GM19328 (cell line): ENCODE data around the gene STYXL1.
"Not testable (repeated sequence)": the region's sequence is repeated elsewhere in the genome, so short reads cannot be mapped to it uniquely, and the experiment has no call there.

ENCODE experiments used
- ATAC-seq: cut with Tn5 transposase; IDR thresholded peaks from one replicate; pipeline ENCODE4 v1.9.1; 2021; ENCODE audit warnings: mild to moderate bottlenecking, moderate library complexity; ENCODE audit not compliant: unreplicated experiment

STYXL1 gene

DNA sequence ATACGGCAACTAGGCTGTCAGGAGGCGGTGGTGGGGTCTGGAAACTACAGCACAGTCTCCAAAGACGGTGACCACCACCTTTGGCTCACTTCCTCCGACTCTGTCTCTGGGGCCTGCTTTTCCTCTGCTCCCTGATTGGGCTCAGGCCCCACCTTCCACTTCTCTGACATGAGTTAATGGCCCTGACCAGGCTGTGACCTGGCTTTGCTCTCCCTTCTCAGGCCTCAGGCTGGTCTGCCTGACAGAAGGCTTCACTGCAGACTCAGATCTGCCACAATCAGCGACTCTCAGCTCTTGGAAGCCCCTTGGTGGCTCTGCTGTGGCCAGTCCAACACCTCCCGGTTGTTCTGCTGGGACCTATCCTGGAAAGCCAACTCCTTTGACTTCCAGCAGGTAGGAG, 7.7 kb downstream of the STYXL1 start:
- no peak for ATAC-seq

DNA sequence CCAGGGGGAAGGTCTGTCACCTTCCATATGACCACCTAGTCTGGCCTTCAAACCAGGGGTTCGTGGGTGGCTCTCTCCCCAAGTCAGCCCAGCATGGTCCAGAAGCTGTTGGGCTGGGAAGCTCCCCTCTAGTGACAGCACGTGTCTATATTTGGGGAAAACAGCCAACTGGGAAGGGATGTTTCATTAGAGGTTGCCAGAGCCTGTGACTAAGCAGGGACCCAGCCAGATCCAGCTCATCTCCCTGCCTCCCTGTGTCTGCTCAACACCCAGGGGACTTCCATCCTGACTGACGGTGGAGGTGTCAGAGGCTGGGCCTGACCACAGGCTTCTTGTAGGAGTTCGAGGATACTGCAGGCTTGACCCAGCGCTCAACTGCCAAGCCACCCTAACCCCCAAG, 10.5 kb downstream of the STYXL1 start:
- no peak for ATAC-seq

DNA sequence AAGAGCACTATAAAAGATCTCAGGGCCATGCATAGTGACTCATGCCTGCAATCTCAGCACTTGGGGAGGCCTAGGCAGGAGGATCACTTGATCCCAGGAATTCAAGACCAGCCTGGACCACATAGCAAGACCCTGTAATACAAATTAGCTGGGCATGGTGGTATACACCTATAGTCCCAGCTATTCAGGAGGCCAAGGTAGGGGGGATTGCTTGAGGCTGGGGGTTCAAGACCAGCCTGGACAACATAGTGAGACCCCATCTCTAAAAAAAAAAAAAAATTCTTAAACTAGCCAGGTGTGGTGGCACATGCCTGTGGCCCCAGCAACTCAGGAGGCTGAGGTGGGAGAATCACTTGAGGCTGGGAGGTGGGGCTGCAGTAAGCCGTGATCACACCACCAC, 15.8 kb downstream of the STYXL1 start:
- ATAC-seq = no peak

DNA sequence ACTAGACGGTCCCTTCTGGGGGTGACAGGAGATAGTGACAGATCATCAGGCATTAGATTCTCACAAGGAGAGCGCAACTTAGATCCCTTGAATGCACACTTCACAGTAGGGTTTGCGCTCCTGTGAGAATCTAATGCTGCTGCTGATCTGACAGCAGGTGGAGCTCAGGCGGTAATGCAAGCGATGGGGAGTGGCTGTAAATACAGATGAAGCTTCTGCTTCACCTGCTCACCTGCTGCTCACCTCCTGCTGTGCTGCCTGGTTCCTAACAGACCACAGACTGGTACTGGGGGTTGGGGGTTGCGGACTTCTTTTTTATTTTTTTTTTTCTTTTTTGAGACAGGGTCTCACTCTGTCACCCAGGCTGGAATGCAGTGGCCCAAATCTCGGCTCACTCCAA, 18.1 kb downstream of the STYXL1 start:
- not testable (repeated sequence) for ATAC-seq

DNA sequence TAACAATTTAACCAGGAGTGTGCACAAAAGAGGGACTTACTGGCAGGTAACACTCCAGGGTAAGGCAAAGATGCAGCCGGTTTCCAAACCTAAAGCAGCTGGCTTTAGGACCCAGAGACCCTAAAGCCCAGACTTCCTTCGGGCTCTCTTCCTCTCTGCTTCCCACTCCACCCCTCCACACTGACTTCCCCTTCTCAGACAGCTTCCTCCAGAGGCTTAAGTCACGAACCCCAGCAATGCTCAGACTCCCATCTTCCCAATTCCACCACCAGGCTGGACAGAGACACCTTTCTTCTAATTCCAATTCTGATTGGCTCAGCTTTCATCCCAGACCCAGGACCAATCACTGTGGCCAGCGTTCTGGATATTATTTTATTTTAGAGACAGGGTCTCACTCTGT, 24.8 kb downstream of the STYXL1 start:
- no peak for ATAC-seq

DNA sequence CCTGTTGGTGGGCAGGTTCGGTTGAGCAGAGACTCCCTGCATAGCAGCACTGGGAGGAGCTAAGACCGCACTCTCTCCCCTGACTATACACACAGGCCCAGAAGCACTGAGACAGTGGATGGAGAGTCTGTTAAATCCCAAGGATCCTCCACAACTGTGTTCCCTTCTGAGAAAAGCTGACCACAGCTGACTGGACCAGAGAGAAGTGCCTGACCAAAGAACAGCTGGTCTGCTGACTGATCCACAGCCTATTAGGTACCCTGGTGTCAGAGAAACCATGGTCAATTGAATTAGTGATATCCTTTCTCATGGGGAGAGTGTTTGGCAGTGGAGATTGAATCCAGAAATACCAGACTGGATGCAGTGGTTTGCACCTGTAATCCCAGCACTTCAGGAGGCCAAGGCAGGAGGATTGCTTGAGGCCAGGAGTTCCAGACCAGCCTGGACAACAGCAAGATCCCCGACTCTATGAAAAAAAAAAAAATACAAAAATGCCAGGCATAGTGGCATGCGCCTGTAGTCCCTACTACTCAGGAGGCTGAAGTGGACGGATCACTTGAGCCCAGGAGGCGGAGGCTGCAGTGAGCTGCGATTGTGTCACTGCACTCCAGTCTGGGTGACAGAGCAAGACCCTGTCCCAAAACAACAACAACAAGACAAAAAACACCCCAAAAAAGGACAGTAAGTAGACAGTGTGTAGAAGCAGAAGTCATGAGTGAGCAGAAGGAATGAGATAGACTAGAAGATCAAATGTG, 25.6 kb downstream of the STYXL1 start:
- no peak for ATAC-seq

DNA sequence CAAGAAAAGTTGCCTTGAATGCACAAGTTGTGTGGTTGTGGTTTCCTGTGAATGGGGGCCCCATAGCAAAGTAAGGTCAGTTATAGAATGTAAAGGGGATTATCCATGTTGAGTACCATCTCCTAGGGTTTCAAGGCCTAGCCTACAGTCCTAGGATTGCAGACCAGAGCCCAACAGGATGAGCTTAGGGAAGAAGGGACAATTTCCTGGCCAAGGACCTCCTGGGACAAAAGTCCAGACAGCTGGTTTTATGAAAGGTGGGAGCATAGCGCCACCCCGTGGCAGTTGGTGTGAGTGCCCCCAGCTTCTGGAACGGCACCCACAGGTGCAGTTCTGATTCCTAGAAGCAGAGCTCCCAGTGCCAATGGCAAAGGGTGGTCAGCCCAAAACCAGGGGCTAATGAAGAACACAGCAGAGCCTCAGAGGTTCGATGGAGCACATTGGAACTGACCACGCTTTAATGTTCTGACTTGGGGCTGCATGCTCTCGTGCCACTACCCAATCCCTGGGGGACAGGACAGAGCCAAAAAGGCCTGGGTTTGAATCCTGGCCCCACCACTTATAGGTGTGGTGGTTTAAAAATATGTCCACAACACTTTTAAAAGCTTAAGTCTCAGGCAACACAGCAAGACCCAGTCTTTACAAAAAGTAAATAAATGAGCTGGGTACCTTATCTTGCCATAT, 27.6 kb downstream of the STYXL1 start:
- ATAC-seq = no peak

DNA sequence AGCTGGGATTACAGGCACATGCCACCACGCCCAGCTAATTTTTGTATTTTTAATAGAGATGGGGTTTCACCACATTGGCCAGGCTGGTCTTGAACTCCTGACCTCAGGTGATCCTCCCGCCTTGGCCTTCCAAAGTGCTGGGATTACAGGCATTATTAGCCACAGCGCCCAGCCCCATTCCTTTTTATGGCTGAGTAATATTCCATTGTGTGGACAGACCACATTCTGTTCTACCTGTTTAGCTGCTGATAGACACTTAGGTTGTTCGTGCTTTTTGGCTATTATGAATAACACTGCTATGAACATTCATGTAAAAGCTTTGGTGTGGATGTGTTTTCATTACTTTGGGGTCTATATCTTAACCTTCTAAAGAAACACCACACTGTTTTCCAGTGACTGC, 29.3 kb downstream of the STYXL1 start:
- not testable (repeated sequence) for ATAC-seq

DNA sequence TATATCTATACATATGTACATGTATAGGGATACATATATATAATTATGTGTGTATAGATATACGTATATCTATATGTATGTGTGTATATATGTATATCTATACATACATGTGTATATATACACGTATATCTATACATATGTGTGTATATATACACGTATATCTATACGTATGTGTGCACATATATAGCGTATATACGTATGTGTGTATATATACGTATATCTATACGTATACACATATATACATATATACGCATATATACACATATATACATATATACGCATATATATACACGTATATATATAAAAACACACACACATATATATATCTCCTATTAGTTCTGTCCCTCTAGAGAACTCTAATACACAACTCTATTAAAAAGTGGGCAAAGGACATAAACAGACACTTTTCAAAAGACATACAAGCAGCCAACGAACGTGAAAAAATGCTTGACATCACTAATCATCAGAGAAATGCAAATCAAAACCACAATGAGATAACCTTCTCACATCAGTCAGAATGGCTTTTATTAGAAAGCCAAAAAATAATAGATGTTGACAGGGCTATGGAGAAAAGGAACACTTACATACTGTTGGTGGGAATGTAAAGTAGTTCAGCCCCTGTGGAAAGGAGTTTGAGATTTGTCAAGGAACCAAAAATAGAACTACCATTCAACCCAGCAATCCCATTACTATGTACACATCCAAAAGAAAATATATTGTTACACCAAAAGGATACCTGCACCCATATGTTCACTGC, 31.4 kb downstream of the STYXL1 start:
- no peak for ATAC-seq

DNA sequence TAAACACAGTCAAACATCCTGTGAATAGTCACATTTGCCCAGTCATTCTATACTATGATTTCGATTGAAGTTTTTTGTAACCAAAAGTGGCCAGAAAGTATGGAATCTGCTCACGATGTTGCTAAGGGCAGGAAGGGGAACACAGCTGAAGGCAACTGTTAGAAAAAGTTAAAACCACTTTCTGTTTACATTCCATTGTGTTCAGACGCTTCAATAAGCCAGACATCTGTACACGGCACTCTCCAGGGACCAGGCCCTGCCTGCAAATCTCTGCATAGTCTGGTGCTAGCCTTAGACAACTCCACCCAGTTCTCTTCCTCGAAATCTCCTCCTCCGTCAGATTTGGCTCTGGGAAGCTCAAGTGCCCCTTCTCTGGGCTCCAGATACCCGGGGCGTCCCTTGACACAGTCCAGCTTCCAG, 36.3 kb downstream of the STYXL1 start:
- ATAC-seq = no peak

DNA sequence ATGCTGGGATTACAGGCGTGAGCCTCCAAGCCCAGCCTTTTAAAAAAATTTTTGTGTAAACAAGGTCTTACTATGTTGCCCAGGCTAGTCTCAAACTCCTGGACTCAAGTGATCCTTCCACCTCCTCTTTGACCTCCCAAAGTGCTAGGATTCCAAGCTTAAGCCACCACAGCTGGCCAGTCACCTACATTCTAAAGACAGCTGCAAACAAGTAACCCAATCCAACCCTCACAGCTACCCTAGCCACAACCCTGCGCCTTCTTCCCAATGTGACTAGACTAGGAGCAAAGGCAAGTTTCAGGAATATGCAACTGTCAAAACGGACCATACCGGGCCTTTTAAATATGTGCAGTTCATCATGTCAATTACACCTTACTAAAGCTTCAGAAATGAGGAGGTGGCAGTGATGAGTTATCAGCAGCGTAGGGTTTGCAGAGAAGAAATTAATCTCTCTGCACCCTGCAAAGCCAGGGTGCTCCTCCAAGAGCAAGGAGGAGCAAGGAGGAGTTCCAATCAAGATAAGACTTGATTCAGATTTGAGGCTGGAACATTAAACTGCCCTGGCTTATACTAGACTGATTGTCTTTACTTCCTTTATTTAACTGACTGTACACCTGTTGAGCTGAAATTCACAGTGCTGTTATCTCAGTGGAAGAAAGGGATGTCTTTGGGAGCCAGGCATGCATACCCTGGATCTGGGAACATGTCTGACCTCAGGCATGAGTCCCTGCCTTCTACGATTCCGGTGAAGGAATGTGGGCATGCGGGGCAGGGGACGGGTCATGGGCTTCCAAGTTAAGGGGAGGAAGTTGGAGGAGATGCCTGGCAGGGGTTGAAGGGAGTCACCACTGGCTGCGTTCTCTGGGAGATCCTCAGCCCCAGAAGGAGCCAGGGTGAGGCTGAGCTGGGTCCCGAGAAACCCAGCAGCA, 37.9 kb downstream of the STYXL1 start:
- no peak for ATAC-seq

DNA sequence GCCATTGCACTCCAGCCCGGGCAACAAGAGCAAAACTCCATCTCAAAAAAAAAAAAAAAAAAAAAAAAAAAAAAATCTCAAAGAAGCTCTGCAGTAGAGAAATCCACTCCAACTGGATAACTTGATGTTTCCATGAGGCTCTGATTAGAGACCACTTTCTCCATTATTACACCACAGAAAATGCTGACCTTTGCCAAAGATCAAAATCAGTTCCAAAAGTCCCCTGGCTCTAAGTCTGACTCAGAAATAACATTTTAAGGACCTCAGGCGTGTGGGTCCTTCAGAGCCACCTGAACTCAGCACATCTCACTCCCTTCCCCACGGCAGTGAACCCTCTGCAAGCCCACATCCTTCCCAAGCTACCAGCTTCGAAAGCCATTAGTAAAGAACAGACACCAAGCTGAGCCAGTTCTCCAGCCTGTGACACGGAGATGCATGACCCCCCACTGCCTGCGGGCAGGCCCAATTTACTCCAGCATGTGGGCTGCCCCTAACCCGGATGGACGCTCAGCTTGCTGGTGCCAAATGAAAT, 39.6 kb downstream of the STYXL1 start:
- no peak for ATAC-seq

DNA sequence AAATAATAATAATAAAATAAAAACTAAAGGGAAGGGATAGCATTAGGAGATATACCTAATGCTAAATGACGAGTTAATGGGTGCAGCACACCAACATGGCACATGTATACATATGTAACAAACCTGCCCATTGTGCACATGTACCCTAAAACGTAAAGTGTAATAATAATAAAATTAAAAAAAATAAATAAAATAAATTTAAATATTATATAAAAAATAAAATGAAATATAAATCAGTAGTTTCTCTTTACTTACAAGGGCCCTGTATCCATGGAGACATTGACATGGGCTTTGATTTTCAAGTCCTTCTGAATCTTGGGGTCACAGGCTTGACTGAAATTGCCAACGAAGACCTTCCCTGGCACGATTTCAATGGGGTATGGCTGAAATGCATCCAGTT, 42.8 kb downstream of the STYXL1 start:
- not testable (repeated sequence) for ATAC-seq

DNA sequence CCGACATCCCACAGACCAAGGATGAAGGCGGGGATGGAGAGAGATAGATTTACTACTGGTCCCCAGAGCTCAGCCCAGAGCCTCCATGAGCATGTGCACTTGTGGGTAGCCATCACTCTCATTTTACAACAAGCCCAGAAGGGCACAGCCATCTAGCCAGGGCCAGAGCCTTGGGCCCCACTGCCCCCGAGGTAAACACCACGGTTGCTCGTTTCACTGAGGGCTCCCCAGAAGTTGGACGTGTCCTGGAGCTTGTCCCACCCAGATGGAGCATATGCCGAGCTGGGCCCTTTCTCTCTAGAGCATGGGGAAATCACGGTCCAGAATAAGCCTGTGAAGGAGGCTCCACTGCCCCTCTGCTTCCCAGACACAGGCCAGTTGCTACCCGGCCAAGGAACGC, 44.4 kb downstream of the STYXL1 start:
- ATAC-seq = no peak

DNA sequence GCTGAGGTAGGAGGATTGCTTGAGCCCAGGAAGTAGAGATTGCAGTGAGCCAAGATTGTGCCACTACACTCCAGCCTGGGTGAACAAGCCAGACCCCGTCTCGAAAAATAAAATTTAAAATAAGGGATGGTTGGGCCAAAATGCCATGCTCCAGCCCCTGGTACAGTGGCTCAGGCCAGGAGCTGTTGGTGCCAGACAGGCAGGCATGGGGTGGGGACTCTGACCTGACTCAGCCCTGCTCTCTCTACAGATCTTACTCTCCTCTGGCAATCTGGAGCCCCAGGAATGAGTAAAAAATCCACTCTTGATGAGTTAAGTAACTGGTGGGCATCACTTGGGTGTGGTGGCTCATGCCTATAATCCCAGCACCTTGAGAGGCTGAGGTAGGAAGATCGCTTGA, 45.0 kb downstream of the STYXL1 start:
- no peak for ATAC-seq

DNA sequence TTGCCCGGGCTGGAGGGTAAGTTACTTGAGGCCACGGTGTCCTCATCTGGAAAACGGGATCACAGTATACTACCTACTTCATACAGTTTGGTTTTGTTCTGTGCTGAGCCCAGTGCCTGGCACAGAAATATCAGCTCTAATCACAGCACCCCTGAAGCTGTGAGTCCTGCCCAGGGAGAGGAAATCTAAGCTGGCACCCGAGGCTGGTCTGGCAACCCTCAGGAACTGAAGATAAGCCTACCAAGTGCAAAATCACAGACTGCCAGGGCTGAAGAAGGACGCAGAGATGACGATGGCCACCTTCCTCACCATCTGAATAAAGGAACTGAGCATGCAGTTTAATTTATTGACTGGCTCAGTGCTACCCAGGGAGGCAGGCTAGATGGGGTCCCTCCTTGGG, 45.7 kb downstream of the STYXL1 start:
- no peak for ATAC-seq

DNA sequence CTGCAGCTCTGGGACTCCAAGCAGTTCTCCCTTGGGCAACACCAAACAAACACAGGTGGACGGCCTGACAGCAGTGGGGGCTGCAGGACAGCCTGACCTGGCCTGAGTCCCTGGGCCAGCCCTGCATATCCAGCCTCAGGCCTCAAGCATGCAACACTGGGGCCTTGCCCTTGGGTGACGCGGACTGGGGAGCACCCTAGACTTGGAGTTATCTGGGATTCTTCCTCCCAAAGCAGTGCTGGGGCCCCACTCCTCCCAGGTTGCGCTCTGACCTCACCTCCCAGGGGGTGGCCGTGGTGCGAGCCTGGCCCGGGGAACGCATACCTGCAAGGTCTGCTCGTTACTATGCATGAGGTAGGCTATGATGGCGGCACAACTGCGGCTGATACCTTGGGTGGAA, 47.2 kb downstream of the STYXL1 start:
- ATAC-seq = no peak

DNA sequence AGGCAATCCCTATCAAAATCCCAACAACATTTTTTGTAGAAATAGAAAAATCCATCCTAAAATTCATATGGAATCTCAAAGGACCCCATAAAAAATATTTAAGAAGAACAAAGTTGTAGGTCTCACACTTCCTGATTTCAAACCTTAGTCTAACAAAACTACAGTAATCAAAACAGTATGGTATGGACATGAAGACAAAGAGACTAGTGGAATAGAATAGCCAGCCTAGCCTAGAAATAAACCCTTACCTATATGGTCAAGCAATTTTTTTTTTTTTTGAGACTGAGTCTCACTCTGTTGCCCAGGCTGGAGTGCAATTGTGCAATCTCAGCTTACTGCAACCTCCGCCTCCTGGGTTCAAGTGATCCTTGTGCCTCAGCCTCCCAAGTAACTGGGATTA, 49.8 kb downstream of the STYXL1 start:
- no peak for ATAC-seq

DNA sequence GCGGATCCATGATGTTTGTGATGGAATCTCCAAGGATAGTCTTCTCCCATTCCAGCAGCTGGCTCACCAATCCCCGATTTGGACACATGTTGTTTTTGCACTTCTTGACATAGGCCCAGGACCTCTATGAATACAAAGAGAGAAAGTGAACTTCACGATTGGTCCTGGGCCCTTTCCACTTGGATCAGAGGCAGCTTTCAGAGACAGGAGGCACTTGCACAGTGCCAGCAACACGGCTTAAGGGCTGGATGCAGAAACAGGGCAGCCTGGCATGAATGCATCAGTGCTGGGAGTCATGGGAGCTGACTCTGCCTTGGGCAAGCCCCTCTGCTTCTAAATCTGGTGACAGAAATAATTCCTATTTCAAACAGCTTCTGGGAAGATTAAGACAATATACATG, 51.3 kb downstream of the STYXL1 start:
- ATAC-seq = no peak

DNA sequence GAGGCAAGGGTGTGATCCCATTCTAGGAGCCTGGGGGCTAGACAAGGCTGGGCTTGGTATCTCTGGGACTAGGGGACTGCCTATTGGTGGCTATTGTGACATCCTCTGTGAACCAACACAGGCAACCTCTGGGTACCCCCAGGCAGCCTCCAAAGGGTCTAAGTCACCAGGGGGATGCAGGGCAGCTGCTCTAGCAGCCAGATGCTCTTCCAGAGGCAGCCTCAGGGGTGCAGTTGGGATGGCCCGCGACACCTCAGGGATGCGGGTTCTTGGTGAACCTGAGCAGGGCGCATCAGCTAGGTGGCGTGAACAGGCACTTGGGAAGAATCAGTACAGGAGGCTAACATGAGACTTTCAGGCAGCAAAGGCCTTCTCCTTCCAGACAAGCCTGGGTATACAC, 51.8 kb downstream of the STYXL1 start:
- ATAC-seq = no peak

DNA sequence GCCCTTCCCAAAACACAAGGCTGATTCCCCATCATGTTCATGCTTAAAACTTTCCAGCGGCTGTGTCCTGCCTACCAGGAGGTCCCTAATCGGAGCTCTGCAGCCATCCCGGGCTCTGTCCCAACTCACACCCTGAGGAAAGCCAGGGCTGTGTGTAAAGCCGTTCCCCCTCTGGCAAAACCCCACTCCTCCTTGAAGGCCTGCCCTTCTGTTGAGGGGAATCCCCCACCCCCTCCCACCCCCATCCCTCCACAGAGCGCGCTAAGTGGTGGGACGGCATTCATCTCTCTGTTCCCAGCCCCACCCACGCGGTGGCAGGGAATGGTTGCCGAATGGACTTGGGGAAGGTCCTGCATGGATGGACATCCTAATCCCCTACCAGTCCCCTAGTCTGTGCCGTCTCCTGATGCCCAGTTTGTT, 52.7 kb downstream of the STYXL1 start:
- ATAC-seq = no peak
